GM23338 (cell line): ENCODE results near the gene UBE2R2. TPM values are rescaled to one million over a fixed set of nuclear protein-coding genes. Genes with fewer than 3 reads are reported as not detected.

Experiments used
- ATAC-seq: fragments of 200-7000 bp; cut with Tn5 transposase; 3 replicates; pipeline ENCODE4 v1.9.1; 2020
- DNase-seq: peaks from one replicate; pipeline ENCODE4 v3.0.0-alpha.2; 2015; ENCODE audit warnings: low spot score
- H2AFZ ChIP-seq: fragments of 200-600 bp; sonication (generic); 2 replicates; pipeline ENCODE4 v1.8.0; 2016; ENCODE audit warnings: antibody characterized with exemption, mild to moderate bottlenecking, moderate library complexity
- H3F3A ChIP-seq: fragments of 200-600 bp; sonication (generic); replicated peaks from 2 replicates; pipeline ENCODE4 v1.8.0; 2017; ENCODE audit warnings: antibody characterized with exemption, mixed run types, low read depth
- H3K27ac ChIP-seq: fragments of 200-600 bp; sonication (generic); 2 replicates; pipeline ENCODE4 v1.6.1; 2016; ENCODE audit warnings: low read depth
- H3K27me3 ChIP-seq: fragments of 200-600 bp; sonication (generic); 2 replicates; pipeline ENCODE4 v1.8.0; 2016; ENCODE audit warnings: mild to moderate bottlenecking, mixed run types, moderate library complexity; ENCODE audit not compliant: insufficient read depth
- H3K36me3 ChIP-seq: fragments of 200-600 bp; sonication (generic); 2 replicates; pipeline ENCODE4 v1.8.0; 2016; ENCODE audit warnings: mild to moderate bottlenecking; ENCODE audit not compliant: insufficient read depth
- H3K4me1 ChIP-seq: fragments of 200-600 bp; sonication (generic); 2 replicates; pipeline ENCODE4 v1.8.0; 2016; ENCODE audit warnings: mild to moderate bottlenecking, moderate library complexity; ENCODE audit not compliant: insufficient read depth
- H3K4me2 ChIP-seq: fragments of 200-600 bp; sonication (generic); 2 replicates; pipeline ENCODE4 v1.7.1; 2017; ENCODE audit warnings: mixed run types
- H3K4me3 ChIP-seq: fragments of 200-600 bp; sonication (generic); 2 replicates; pipeline ENCODE4 v1.6.1; 2016; ENCODE audit warnings: mixed run types
- H3K79me2 ChIP-seq: fragments of 200-600 bp; sonication (generic); replicated peaks from 2 replicates; pipeline ENCODE4 v1.8.0; 2017; ENCODE audit warnings: mild to moderate bottlenecking; ENCODE audit not compliant: insufficient read depth
- H3K9me2 ChIP-seq: fragments of 200-600 bp; sonication (generic); 2 replicates; pipeline ENCODE4 v1.8.0; 2017; ENCODE audit not compliant: insufficient read depth
- H4K20me1 ChIP-seq: fragments of 200-600 bp; sonication (generic); replicated peaks from 2 replicates; pipeline ENCODE4 v1.8.0; 2017; ENCODE audit warnings: mild to moderate bottlenecking; ENCODE audit not compliant: insufficient read depth
- H3K27ac Mint-ChIP-seq: 2 replicates; pipeline ENCODE4 v1.8.0; 2020; ENCODE audit warnings: inconsistent platforms, mild to moderate bottlenecking, moderate library complexity, mixed read lengths
- H3K27me3 Mint-ChIP-seq: 3 replicates; pipeline ENCODE4 v1.8.0; 2022; ENCODE audit warnings: low read depth, mild to moderate bottlenecking, moderate library complexity, mixed read lengths, inconsistent platforms; ENCODE audit not compliant: insufficient read depth, poor library complexity
- H3K36me3 Mint-ChIP-seq: 3 replicates; pipeline ENCODE4 v1.8.0; 2021; ENCODE audit warnings: low read depth, mild to moderate bottlenecking, inconsistent platforms, moderate library complexity, mixed read lengths
- H3K4me1 Mint-ChIP-seq: 3 replicates; pipeline ENCODE4 v1.8.0; 2020; ENCODE audit warnings: mild to moderate bottlenecking, inconsistent platforms, mixed read lengths
- H3K4me3 Mint-ChIP-seq: 3 replicates; pipeline ENCODE4 v1.8.0; 2021; ENCODE audit warnings: moderate library complexity, mild to moderate bottlenecking, inconsistent platforms, mixed read lengths
- H3K9me3 Mint-ChIP-seq: 3 replicates; pipeline ENCODE4 v1.8.0; 2020; ENCODE audit warnings: moderate library complexity, mild to moderate bottlenecking, inconsistent platforms, mixed read lengths
- CTCF ChIP-seq, 2 experiments: fragments of 200-600 bp in 1 of 2; sonication (generic) in 1 of 2; conservative IDR thresholded peaks; 2 replicates each; pipeline versions ENCODE4 v1.5.1 to v1.6.1; 2016 to 2017; ENCODE audit warnings: antibody characterized with exemption in 2 of 2, low read depth in 2 of 2, mild to moderate bottlenecking in 2 of 2, moderate library complexity in 1 of 2
- EZH2 ChIP-seq: fragments of 200-600 bp; sonication (generic); IDR thresholded peaks from one replicate; pipeline ENCODE4 v1.8.0; 2017; ENCODE audit warnings: antibody characterized with exemption, mild to moderate bottlenecking, low read depth; ENCODE audit not compliant: unreplicated experiment
- JUNB ChIP-seq: IDR thresholded peaks from one replicate; pipeline ENCODE4 v1.6.1; 2016; ENCODE audit warnings: antibody characterized with exemption; ENCODE audit not compliant: unreplicated experiment
- NANOG ChIP-seq: IDR thresholded peaks from 2 replicates; pipeline ENCODE4 v1.6.1; 2016; ENCODE audit warnings: antibody characterized with exemption, borderline replicate concordance
- POLR2AphosphoS5 ChIP-seq: IDR thresholded peaks from 2 replicates; pipeline ENCODE4 v1.6.1; 2016; ENCODE audit warnings: antibody characterized with exemption, low read depth
- STAT1 ChIP-seq: IDR thresholded peaks from one replicate; pipeline ENCODE4 v1.6.1; 2016; ENCODE audit warnings: antibody characterized with exemption; ENCODE audit not compliant: unreplicated experiment
- ZNF114 ChIP-seq: fragments of 250-450 bp; sonication (Bioruptor Pico); IDR thresholded peaks from 2 replicates; pipeline ENCODE4 v1.5.0; 2020; ENCODE audit warnings: mild to moderate bottlenecking, moderate library complexity
- ZNF331 ChIP-seq: fragments of 250-450 bp; sonication (Bioruptor Pico); IDR thresholded peaks from 2 replicates; pipeline ENCODE4 v1.5.0; 2020; ENCODE audit warnings: low read depth, mild to moderate bottlenecking, moderate library complexity
- polyA plus RNA-seq: library from polyadenylated mRNA; unstranded; fragments of >200 nt; fragmentation: Nextera tagmentation; extraction: Ambion mirVana; gene quantifications from 2 replicates; pipeline ENCODE4 v1.2.1, GENCODE V29; 2016
- total RNA-seq: library from RNA; depleted of rRNA; stranded (reverse); fragments of >200 nt; shearing (Covaris generic); gene quantifications from 2 replicates; pipeline ENCODE4 v1.2.3, GENCODE V29; 2014
- TF ChIP-seq, protein P1 (sequence below): fragments of 250-450 bp; sonication (Bioruptor Pico); IDR thresholded peaks from 2 replicates; pipeline ENCODE4 v1.5.0; 2020; ENCODE audit warnings: mild to moderate bottlenecking, moderate library complexity
- TF ChIP-seq, protein P2 (sequence below): IDR thresholded peaks from one replicate; pipeline ENCODE4 v1.6.1; 2018; ENCODE audit warnings: antibody characterized with exemption; ENCODE audit not compliant: unreplicated experiment
- TF ChIP-seq, protein P3 (sequence below): IDR thresholded peaks from 2 replicates; pipeline ENCODE4 v1.6.1; 2016; ENCODE audit warnings: antibody characterized with exemption

Gene UBE2R2
- total and polyA plus RNA-seq, 2 experiments from 2014 or later = 23.4 to 32.5 TPM

GRCh38 chr9:33843312-33843961, 26.5 kb downstream of the UBE2R2 start:
- peaks cover 11% of the 10 kb centered on the region; the same call in 2 of the 3 replicates for H3K36me3 Mint-ChIP-seq
- no peaks in the 10 kb centered on the region for H3K9me2 ChIP-seq
- no peak overlapping the region for H2AFZ ChIP-seq
- no peaks in the 10 kb centered on the region for H3F3A ChIP-seq
- H3K27ac Mint-ChIP-seq = no peak overlapping the region
- H3K27me3 Mint-ChIP-seq = peaks cover 2% of the 10 kb centered on the region
- H3K27ac ChIP-seq = no peak overlapping the region
- H3K4me2 ChIP-seq = no peak overlapping the region
- H3K4me1 Mint-ChIP-seq = peaks cover 4% of the 10 kb centered on the region; the same call in 1 of the 3 replicates
- no peak overlapping the region for H3K4me3 Mint-ChIP-seq
- H3K4me1 ChIP-seq = no peaks in the 10 kb centered on the region
- DNase-seq (no peak), ATAC-seq (no peak)
- no peaks in the 10 kb centered on the region for H3K27me3 ChIP-seq
- peaks cover 48% of the 10 kb centered on the region for H4K20me1 ChIP-seq
- H3K79me2 ChIP-seq = peaks cover 100% of the 10 kb centered on the region
- TF ChIP-seq ZNF114 (CRISPR knock-in tag) (no peak), EZH2 (no peak), ZNF331 (CRISPR knock-in tag) (no peak), STAT1 (no peak), CTCF (conservative IDR thresholded peaks at IDR 0.05; ENCODE audit: low read depth in 2 of 2) (no peak), NANOG (no peak), JUNB (no peak), POLR2AphosphoS5 (no peak)
- TF ChIP-seq, protein P1, sequence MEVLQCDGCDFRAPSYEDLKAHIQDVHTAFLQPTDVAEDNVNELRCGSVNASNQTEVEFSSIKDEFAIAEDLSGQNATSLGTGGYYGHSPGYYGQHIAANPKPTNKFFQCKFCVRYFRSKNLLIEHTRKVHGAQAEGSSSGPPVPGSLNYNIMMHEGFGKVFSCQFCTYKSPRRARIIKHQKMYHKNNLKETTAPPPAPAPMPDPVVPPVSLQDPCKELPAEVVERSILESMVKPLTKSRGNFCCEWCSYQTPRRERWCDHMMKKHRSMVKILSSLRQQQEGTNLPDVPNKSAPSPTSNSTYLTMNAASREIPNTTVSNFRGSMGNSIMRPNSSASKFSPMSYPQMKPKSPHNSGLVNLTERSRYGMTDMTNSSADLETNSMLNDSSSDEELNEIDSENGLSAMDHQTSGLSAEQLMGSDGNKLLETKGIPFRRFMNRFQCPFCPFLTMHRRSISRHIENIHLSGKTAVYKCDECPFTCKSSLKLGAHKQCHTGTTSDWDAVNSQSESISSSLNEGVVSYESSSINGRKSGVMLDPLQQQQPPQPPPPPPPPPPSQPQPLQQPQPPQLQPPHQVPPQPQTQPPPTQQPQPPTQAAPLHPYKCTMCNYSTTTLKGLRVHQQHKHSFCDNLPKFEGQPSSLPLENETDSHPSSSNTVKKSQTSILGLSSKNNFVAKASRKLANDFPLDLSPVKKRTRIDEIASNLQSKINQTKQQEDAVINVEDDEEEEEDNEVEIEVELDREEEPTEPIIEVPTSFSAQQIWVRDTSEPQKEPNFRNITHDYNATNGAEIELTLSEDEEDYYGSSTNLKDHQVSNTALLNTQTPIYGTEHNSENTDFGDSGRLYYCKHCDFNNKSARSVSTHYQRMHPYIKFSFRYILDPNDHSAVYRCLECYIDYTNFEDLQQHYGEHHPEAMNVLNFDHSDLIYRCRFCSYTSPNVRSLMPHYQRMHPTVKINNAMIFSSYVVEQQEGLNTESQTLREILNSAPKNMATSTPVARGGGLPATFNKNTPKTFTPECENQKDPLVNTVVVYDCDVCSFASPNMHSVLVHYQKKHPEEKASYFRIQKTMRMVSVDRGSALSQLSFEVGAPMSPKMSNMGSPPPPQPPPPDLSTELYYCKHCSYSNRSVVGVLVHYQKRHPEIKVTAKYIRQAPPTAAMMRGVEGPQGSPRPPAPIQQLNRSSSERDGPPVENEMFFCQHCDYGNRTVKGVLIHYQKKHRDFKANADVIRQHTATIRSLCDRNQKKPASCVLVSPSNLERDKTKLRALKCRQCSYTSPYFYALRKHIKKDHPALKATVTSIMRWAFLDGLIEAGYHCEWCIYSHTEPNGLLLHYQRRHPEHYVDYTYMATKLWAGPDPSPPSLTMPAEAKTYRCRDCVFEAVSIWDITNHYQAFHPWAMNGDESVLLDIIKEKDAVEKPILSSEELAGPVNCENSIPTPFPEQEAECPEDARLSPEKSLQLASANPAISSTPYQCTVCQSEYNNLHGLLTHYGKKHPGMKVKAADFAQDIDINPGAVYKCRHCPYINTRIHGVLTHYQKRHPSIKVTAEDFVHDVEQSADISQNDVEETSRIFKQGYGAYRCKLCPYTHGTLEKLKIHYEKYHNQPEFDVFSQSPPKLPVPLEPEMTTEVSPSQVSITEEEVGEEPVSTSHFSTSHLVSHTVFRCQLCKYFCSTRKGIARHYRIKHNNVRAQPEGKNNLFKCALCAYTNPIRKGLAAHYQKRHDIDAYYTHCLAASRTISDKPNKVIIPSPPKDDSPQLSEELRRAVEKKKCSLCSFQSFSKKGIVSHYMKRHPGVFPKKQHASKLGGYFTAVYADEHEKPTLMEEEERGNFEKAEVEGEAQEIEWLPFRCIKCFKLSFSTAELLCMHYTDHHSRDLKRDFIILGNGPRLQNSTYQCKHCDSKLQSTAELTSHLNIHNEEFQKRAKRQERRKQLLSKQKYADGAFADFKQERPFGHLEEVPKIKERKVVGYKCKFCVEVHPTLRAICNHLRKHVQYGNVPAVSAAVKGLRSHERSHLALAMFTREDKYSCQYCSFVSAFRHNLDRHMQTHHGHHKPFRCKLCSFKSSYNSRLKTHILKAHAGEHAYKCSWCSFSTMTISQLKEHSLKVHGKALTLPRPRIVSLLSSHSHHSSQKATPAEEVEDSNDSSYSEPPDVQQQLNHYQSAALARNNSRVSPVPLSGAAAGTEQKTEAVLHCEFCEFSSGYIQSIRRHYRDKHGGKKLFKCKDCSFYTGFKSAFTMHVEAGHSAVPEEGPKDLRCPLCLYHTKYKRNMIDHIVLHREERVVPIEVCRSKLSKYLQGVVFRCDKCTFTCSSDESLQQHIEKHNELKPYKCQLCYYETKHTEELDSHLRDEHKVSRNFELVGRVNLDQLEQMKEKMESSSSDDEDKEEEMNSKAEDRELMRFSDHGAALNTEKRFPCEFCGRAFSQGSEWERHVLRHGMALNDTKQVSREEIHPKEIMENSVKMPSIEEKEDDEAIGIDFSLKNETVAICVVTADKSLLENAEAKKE (CRISPR knock-in tag) = no peak
- TF ChIP-seq, protein P2, sequence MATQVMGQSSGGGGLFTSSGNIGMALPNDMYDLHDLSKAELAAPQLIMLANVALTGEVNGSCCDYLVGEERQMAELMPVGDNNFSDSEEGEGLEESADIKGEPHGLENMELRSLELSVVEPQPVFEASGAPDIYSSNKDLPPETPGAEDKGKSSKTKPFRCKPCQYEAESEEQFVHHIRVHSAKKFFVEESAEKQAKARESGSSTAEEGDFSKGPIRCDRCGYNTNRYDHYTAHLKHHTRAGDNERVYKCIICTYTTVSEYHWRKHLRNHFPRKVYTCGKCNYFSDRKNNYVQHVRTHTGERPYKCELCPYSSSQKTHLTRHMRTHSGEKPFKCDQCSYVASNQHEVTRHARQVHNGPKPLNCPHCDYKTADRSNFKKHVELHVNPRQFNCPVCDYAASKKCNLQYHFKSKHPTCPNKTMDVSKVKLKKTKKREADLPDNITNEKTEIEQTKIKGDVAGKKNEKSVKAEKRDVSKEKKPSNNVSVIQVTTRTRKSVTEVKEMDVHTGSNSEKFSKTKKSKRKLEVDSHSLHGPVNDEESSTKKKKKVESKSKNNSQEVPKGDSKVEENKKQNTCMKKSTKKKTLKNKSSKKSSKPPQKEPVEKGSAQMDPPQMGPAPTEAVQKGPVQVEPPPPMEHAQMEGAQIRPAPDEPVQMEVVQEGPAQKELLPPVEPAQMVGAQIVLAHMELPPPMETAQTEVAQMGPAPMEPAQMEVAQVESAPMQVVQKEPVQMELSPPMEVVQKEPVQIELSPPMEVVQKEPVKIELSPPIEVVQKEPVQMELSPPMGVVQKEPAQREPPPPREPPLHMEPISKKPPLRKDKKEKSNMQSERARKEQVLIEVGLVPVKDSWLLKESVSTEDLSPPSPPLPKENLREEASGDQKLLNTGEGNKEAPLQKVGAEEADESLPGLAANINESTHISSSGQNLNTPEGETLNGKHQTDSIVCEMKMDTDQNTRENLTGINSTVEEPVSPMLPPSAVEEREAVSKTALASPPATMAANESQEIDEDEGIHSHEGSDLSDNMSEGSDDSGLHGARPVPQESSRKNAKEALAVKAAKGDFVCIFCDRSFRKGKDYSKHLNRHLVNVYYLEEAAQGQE = no peak
- TF ChIP-seq, protein P3, sequence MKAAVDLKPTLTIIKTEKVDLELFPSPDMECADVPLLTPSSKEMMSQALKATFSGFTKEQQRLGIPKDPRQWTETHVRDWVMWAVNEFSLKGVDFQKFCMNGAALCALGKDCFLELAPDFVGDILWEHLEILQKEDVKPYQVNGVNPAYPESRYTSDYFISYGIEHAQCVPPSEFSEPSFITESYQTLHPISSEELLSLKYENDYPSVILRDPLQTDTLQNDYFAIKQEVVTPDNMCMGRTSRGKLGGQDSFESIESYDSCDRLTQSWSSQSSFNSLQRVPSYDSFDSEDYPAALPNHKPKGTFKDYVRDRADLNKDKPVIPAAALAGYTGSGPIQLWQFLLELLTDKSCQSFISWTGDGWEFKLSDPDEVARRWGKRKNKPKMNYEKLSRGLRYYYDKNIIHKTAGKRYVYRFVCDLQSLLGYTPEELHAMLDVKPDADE = no peak
- H3K4me3 ChIP-seq = no peak overlapping the region
- H3K9me3 Mint-ChIP-seq = no peaks in the 10 kb centered on the region
- H3K36me3 ChIP-seq = no peaks in the 10 kb centered on the region
